GM12801 (cell line): ENCODE measurements around the gene ARL6IP4.

ENCODE experiments used
- TF ChIP-seq, protein P1 (sequence below): IDR thresholded peaks from one replicate; pipeline ENCODE4 v1.5.1; 2011; ENCODE audit warnings: control low read depth; ENCODE audit not compliant: insufficient read length; ENCODE audit errors: extremely low read depth

Gene ARL6IP4

GRCh38 chr12:122982963-122983788, 2.7 kb downstream of the ARL6IP4 start:
- TF ChIP-seq, protein P1, sequence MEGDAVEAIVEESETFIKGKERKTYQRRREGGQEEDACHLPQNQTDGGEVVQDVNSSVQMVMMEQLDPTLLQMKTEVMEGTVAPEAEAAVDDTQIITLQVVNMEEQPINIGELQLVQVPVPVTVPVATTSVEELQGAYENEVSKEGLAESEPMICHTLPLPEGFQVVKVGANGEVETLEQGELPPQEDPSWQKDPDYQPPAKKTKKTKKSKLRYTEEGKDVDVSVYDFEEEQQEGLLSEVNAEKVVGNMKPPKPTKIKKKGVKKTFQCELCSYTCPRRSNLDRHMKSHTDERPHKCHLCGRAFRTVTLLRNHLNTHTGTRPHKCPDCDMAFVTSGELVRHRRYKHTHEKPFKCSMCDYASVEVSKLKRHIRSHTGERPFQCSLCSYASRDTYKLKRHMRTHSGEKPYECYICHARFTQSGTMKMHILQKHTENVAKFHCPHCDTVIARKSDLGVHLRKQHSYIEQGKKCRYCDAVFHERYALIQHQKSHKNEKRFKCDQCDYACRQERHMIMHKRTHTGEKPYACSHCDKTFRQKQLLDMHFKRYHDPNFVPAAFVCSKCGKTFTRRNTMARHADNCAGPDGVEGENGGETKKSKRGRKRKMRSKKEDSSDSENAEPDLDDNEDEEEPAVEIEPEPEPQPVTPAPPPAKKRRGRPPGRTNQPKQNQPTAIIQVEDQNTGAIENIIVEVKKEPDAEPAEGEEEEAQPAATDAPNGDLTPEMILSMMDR: no peak

DNA sequence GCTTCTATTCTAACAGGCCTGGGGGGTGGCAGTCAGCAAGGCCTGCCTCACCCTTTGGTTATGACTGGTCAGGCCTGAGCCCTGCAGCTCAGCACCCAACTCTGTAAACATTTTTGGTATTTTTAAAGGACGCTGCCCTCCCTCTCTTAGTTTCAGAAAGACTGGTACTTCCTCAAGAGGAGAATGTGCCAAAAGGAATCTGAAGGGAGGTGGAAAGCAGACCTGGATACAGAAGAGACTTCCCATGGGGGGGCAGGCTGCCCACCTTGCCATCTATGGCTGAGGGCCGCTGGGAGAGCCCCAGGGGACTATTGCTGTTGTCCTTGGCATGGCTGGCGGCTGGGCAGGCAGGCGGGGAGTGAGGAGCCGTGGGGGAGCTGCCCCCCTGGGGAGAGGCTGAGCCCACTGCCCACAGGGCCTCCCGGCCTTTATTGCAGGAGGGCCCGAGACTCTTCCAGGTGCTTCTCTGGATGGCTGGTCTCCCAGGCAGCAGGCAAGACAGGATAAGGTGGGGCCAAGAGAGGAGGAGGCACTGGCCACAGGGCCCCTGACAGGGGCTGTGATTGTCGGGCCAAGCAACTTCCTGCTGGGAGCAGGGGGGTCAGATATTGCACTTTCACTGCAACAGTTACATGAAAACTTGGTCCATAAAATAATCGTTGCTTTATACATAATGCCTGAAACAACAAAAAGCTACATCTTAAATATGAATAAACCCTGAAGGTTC, 3.5 kb downstream of the ARL6IP4 start:
- TF ChIP-seq, protein P1: no peak

- TF ChIP-seq, protein P1: no peak
These were observed 4.3 kb downstream of the ARL6IP4 start for GRCh38 chr12:122984612-122985337.

DNA sequence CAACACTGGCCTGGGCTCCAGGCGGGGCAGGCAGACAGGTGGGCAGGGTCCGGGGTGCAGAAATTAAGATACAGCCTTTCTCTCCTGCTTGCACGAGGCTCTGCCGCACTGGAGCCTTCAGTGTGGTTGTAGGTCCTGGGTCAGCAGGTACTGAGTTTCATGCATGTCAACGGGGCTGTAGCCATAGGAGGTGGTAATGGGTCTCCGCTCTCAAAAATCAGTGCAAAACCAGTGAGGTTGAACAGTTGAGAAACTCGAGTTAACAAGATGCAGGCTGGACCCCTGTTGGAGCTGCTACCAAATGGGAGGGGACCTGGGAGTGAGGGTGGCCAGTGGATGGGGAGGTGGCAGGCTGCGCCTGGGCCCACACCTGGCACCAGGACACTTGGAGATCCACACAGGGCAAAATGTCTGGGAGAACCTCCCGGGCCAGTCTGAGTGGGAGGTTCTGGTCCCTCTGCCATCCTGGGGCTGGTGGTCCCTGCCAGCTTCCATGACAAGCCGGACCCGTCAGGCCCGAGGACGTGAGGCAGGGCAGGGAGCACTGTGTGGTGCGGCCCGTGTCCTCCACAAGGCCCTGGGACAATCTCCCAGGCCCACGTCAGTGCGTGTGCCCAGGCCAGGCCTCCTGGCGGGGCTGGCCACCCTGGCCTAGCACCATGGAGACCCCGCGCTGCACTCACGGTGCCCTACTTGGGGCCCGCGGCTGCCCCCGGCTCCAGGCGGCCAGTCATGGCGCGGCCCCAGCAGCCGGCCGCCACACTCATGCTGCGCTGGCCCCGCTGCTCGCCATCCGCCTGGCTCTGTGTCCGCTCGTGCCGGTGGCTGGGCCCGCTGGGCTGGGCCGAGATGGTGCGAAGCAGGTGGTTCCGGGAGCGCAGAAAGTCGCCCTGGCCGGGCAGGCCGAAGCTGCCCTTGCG, 5.1 kb downstream of the ARL6IP4 start:
- TF ChIP-seq, protein P1: no peak

- TF ChIP-seq, protein P1: no peak
These were observed 5.9 kb downstream of the ARL6IP4 start for GRCh38 chr12:122986258-122986871.

DNA sequence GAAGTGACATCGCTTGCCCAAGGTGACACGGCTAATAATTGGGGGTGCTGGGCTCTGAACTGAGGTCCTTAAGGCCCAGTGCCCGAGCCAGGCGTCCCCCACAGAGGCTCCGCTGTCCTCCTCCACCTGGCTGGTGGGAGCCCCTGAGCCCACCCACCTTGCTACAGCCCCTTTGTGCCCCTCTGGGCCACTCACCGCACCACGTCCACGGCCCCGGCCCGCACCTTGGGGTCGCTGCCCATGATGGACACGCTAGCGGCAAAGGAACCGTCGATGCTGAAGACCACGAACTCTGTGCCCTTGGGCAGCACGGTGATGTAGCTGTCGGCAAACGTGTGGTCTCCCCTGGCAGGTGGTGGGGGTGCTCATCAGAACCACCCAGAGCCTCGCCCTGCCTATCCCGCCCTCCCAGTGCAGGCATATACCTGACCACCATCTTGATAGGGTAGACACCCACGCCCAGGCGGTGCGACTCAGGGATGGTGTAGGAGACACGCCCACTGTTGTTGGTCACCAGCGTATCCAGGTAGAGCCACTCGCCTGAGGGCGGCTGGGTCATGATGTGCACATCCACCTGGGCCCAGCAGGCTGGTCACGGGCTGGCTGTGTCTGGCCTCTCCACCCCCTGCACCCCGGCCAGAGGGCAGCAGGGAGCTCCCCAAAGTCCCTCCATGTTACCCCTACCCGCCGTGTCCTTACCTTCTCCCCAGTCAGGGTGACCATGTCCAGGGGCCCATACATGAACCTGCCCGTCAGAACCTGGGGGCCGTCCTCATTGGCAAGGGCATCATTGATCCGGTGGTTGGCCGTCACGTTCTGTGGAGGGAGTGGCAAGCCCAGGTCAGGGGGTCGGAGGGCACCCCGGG, 6.8 kb downstream of the ARL6IP4 start:
- TF ChIP-seq, protein P1: no peak
